Gastroesophageal sphincter (tissue), 3 donors: Measurements from ENCODE around the gene SERGEF.

Experiments
- CTCF ChIP-seq, 4 experiments: fragments of 200-600 bp in 2 of 4; fragments of 450-650 bp in 2 of 4; sonication (generic) in 1 of 4; IDR thresholded peaks; one replicate each; pipeline ENCODE4 v1.5.1; 2017 to 2019; ENCODE audit warnings: antibody characterized with exemption in 4 of 4, mild to moderate bottlenecking in 2 of 4, moderate library complexity in 2 of 4
- POLR2A ChIP-seq, 2 donors: fragments of 450-650 bp; IDR thresholded peaks; one replicate each; pipeline ENCODE4 v1.6.1; 2017; ENCODE audit warnings: antibody characterized with exemption in 2 of 2, mild to moderate bottlenecking in 2 of 2, moderate library complexity in 1 of 2
- POLR2AphosphoS5 ChIP-seq: sonication (generic); formaldehyde crosslinking; IDR thresholded peaks from one replicate; pipeline ENCODE4 v1.6.1; 2017; ENCODE audit warnings: antibody characterized with exemption

- TF ChIP-seq CTCF (IDR thresholded peaks at IDR 0.05) = no peak
- no peak for TF ChIP-seq POLR2A (IDR thresholded peaks at IDR 0.05)
- no peak for TF ChIP-seq POLR2AphosphoS5
These were observed 248.2 kb downstream of the SERGEF start for GRCh38 chr11:17764446-17765218.
